Activated CD8-positive, alpha-beta T cell treated with anti-CD3 and anti-CD28 coated beads for 36 hours (primary cell): ENCODE data around the gene P3H2. TPM values are rescaled to one million over a fixed set of nuclear protein-coding genes. Genes with fewer than 3 reads are reported as not detected.

ENCODE experiments used
- ATAC-seq: fragments of 200-7000 bp; cut with Tn5 transposase; one replicate; pipeline ENCODE4 v1.10.0; 2021; ENCODE audit warnings: mild to moderate bottlenecking, moderate library complexity
- CTCF ChIA-PET: fragments of 350-600 bp; sonication (Branson Sonifier 250); formaldehyde crosslinking; loops from one replicate; lab custom pipeline; 2021; ENCODE audit warnings: antibody characterized with exemption; lab: Charles Lee
- POLR2A ChIA-PET: fragments of 350-600 bp; sonication (Branson Sonifier 250); formaldehyde crosslinking; loops from one replicate; lab custom pipeline; 2021; ENCODE audit warnings: antibody characterized with exemption; lab: Charles Lee
- DNase-seq: peaks from one replicate; pipeline ENCODE4 v3.0.0-alpha.2; 2020
- H3K27ac Mint-ChIP-seq: one replicate; pipeline ENCODE4 v1.8.0; 2021; ENCODE audit warnings: mild to moderate bottlenecking, mixed read lengths
- H3K27me3 Mint-ChIP-seq: one replicate; pipeline ENCODE4 v1.8.0; 2021; ENCODE audit warnings: mixed read lengths
- H3K36me3 Mint-ChIP-seq: one replicate; pipeline ENCODE4 v1.8.0; 2021; ENCODE audit warnings: low read depth, mixed read lengths
- H3K4me1 Mint-ChIP-seq: one replicate; pipeline ENCODE4 v1.8.0; 2021; ENCODE audit warnings: low read depth, mixed read lengths
- H3K4me3 Mint-ChIP-seq: one replicate; pipeline ENCODE4 v1.8.0; 2021; ENCODE audit warnings: mild to moderate bottlenecking, moderate library complexity, mixed read lengths
- H3K9me3 Mint-ChIP-seq: one replicate; pipeline ENCODE4 v1.8.0; 2021; ENCODE audit warnings: mixed read lengths
- intact Hi-C: fragments of 100-400 bp; cut with micrococcal nuclease; formaldehyde crosslinking; loops from one replicate; pipeline ENCODE4 v1.10.0; 2022
- total RNA-seq, 2 experiments: library from RNA; stranded (reverse); gene quantifications; one replicate each; pipeline ENCODE4 v1.2.3, GENCODE V29; 2021
- TF ChIP-seq, protein P1 (sequence below): fragments of 200-600 bp; IDR thresholded peaks from one replicate; pipeline ENCODE4 v1.8.0; 2022; ENCODE audit warnings: antibody characterized with exemption, mild to moderate bottlenecking

P3H2 gene
- total RNA-seq, 2 experiments from 2014 or later, result not detected

DNA sequence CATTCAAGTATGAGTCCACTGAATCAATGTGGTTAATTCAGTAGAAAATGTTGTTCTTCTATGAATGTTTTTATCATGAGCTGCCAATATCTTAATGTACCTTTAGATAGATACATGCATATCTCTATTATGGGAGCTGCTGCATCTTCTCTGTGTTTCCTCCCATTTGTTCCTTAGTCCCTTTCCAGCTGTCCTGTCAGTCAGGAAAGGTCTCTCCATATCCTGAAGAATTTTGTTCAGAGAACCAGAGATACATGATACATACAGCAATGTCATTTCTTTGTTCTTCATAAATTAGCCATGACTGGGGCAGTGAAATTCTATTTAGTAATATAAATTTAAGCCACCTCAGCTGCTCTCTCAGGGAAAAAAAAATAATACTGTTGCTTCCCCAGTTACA, 103.7 kb downstream of the P3H2 start:
- ATAC-seq (no peak), DNase-seq (no peak)
- Mint-ChIP-seq H3K27ac (no peak overlapping the region), H3K36me3 (no peaks in the 10 kb centered on the region), H3K9me3 (no peaks in the 10 kb centered on the region), H3K27me3 (peaks cover 10% of the 10 kb centered on the region), H3K4me1 (no peaks in the 10 kb centered on the region), H3K4me3 (no peak overlapping the region)
- intact Hi-C loops, result no loop called here
- ChIA-PET POLR2A (no interaction called here), CTCF (interaction anchor here (1.0 to 1.5 kb wide), 2 partner anchors 55 to 185 kb away, joined by 3 read pairs; no protein-coding TSS in a partner anchor)
- TF ChIP-seq, protein P1, sequence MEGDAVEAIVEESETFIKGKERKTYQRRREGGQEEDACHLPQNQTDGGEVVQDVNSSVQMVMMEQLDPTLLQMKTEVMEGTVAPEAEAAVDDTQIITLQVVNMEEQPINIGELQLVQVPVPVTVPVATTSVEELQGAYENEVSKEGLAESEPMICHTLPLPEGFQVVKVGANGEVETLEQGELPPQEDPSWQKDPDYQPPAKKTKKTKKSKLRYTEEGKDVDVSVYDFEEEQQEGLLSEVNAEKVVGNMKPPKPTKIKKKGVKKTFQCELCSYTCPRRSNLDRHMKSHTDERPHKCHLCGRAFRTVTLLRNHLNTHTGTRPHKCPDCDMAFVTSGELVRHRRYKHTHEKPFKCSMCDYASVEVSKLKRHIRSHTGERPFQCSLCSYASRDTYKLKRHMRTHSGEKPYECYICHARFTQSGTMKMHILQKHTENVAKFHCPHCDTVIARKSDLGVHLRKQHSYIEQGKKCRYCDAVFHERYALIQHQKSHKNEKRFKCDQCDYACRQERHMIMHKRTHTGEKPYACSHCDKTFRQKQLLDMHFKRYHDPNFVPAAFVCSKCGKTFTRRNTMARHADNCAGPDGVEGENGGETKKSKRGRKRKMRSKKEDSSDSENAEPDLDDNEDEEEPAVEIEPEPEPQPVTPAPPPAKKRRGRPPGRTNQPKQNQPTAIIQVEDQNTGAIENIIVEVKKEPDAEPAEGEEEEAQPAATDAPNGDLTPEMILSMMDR, result no peak

DNA sequence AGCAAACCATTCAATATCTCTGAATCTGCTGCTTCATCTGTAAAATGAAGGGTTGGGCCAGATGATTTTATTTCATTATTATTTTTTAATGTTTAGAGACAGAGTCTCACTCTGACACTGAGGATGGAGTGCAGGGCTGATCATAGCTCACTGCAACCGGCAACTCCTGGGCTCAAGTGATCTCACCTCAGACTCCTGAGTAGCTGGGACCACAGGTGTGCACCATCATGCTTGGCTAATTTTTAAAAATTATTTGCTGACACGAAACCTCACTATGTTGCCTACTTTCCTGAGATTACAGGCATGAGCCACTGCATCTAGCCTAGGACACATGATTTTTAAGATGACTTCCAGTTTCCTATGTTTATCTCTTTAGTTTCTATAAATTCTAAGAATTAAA, 105.8 kb downstream of the P3H2 start:
- ChIA-PET POLR2A (no interaction called here), CTCF (interaction anchor here (1.4 kb wide), 1 partner anchor 11 kb away, joined by 3 read pairs; no protein-coding TSS in a partner anchor)
- Mint-ChIP-seq H3K36me3 (no peaks in the 10 kb centered on the region), H3K27ac (no peak overlapping the region), H3K4me1 (no peaks in the 10 kb centered on the region), H3K9me3 (no peaks in the 10 kb centered on the region), H3K4me3 (no peak overlapping the region), H3K27me3 (peaks cover 3% of the 10 kb centered on the region)
- no peak for DNase-seq
- TF ChIP-seq, protein P1, result no peak
- intact Hi-C loops, result no loop called here
- no peak for ATAC-seq

DNA sequence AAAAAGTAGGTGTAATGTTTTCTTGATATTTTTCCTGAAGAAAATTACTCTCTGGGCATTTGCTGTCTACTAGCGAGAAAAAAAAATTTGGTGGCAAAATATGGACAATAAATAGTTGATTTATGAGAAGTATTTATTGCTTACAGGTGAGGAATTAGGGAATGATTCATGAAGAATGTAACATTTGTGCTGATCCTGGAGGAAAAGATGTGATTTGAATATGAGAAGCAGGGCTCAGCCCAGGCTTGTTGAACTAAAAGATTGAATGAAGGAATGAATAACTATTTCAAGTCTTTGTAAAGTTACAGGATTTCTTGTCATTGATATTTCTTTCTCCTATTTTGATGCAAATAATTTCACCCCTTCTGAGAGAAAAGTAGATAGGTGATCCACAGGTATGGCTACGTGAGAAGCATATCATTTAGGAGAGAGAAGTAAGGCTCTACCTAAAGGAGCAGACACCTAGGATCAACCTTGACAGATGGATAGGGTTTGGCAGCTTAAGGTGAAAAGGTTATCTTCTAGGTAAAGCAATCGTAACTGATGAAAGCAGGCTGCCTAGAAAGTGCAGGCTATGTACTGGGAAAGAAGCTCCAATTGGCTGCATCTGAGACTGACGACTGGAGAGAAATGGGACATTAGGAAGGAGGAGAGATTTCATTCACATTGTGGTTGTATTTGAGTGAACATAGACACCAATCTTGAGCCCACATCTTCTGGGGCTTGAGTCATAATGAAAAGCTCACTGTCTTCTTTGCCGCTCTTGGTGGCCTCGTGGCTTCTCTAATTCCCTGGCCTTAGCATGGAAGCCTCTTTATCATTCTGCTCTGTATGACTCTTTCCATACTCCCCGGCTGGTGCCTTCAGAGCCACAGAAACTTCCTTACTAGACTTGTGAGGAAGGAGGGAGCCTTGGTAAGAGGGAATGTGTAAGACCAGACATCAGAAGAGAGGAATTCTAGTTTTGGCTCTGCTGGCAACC, 106.5 kb downstream of the P3H2 start:
- intact Hi-C loops, result no loop called here
- no peaks in the 10 kb centered on the region for H3K4me1 Mint-ChIP-seq
- H3K4me3 Mint-ChIP-seq, result no peak overlapping the region
- no peak for DNase-seq
- no peaks in the 10 kb centered on the region for H3K36me3 Mint-ChIP-seq
- no peak for ATAC-seq
- TF ChIP-seq, protein P1, result no peak
- H3K9me3 Mint-ChIP-seq, result no peaks in the 10 kb centered on the region
- ChIA-PET CTCF (no interaction called here), POLR2A (no interaction called here)
- peaks cover 3% of the 10 kb centered on the region for H3K27me3 Mint-ChIP-seq
- no peak overlapping the region for H3K27ac Mint-ChIP-seq

DNA sequence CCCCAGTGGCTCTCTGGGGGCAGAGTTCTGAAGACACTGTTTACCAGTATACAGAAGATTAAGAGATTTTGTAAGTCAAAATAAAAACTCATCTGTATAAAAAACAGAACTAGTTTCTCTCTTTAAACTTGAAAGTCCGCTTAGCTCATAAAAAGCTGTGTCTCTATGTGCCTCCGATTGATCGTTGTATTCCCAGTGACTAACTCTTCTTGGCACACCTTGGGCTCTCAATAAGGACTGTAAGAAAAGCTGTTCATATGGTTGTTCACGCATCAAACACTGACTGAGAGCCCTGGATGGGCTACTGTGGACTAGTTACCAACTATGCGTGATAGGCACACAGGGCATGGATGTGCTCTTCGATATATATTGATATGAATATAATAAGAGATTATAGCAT, 107.9 kb downstream of the P3H2 start:
- TF ChIP-seq, protein P1, result no peak
- intact Hi-C loops, result no loop called here

DNA sequence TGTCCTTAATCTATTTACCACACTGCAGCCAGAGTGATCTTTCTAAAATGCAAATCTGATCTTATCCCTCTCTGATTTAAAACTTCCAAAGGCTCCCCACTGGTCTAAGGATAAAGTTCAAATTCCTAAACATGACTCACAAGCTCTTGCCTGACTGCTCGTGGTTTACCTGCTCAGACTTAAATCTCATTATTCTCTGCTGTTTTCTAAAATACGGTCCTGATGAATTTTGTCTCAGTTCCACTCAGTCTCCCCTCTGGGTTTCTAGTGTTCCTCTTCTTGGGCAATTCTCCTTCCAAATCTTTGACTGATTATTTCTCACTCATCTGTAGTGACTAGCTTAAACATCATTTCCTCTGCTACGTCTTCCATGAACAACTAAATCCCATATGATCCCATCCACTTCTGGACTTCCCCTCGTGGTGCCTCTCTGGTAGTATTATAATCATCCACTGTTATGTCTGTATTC, 108.3 kb downstream of the P3H2 start:
- intact Hi-C loops, result no loop called here
- no peak for DNase-seq
- POLR2A ChIA-PET, result no interaction called here
- CTCF ChIA-PET, result no interaction called here
- no peaks in the 10 kb centered on the region for H3K4me1 Mint-ChIP-seq
- no peaks in the 10 kb centered on the region for H3K9me3 Mint-ChIP-seq
- no peak overlapping the region for H3K4me3 Mint-ChIP-seq
- no peaks in the 10 kb centered on the region for H3K36me3 Mint-ChIP-seq
- peaks cover 5% of the 10 kb centered on the region for H3K27me3 Mint-ChIP-seq
- no peak for ATAC-seq
- TF ChIP-seq, protein P1, result no peak
- no peak overlapping the region for H3K27ac Mint-ChIP-seq

More for the DNA sequence above, 107.9 kb downstream of the P3H2 start:
- peaks cover 5% of the 10 kb centered on the region for H3K27me3 Mint-ChIP-seq
- no peaks in the 10 kb centered on the region for H3K36me3 Mint-ChIP-seq
- no peak for DNase-seq
- ChIA-PET CTCF (no interaction called here), POLR2A (no interaction called here)
- no peak for ATAC-seq
- H3K4me3 Mint-ChIP-seq, result no peak overlapping the region
- H3K4me1 Mint-ChIP-seq, result no peaks in the 10 kb centered on the region
- H3K27ac Mint-ChIP-seq, result no peak overlapping the region
- H3K9me3 Mint-ChIP-seq, result no peaks in the 10 kb centered on the region
